Suprapubic skin (tissue), 4 donors: ENCODE data around the gene DXO. TPM values are rescaled to one million over a fixed set of nuclear protein-coding genes. Genes with fewer than 3 reads are reported as not detected.

Experiments
- DNase-seq, 2 donors: peaks; one replicate each; pipeline ENCODE4 v3.0.0-alpha.2; 2019; ENCODE audit warnings: low spot score in 2 of 2
- H3K27ac ChIP-seq: fragments of 200-600 bp; sonication (generic); one replicate; pipeline ENCODE4 v1.5.1; 2019
- H3K27me3 ChIP-seq: fragments of 200-600 bp; sonication (generic); one replicate; pipeline ENCODE4 v1.5.1; 2019
- H3K36me3 ChIP-seq: fragments of 200-600 bp; sonication (generic); one replicate; pipeline ENCODE4 v1.5.1; 2019
- H3K4me1 ChIP-seq: fragments of 200-600 bp; sonication (generic); one replicate; pipeline ENCODE4 v1.5.1; 2019
- H3K4me3 ChIP-seq: fragments of 200-600 bp; sonication (generic); one replicate; pipeline ENCODE4 v1.5.1; 2019; ENCODE audit warnings: mild to moderate bottlenecking
- H3K9me3 ChIP-seq: fragments of 200-600 bp; sonication (generic); one replicate; pipeline ENCODE4 v1.5.1; 2019
- CTCF ChIP-seq, 2 donors: fragments of 200-600 bp in 1 of 2; fragments of 450-650 bp in 1 of 2; sonication (generic) in 1 of 2; IDR thresholded peaks; one replicate each; pipeline ENCODE4 v1.5.1; 2016 to 2019; ENCODE audit warnings: antibody characterized with exemption in 2 of 2, mild to moderate bottlenecking in 1 of 2, moderate library complexity in 1 of 2
- EP300 ChIP-seq: sonication (generic); formaldehyde crosslinking; IDR thresholded peaks from one replicate; pipeline ENCODE4 v1.6.1; 2017; ENCODE audit warnings: antibody characterized with exemption
- POLR2A ChIP-seq, 2 donors: fragments of 450-650 bp; IDR thresholded peaks; one replicate each; pipeline ENCODE4 v1.6.1; 2017; ENCODE audit warnings: antibody characterized with exemption in 2 of 2, mild to moderate bottlenecking in 2 of 2, moderate library complexity in 2 of 2
- POLR2AphosphoS5 ChIP-seq, 3 donors: sonication (generic); formaldehyde crosslinking; IDR thresholded peaks; one replicate each; pipeline ENCODE4 v1.6.1; 2017; ENCODE audit warnings: antibody characterized with exemption in 3 of 3
- WGBS: methylation state at CpG from one replicate; pipeline ENCODE4 v1.1.5; 2018; 5-methylcytosine and 5-hydroxymethylcytosine counted together
- total RNA-seq, 4 donors: library from RNA; depleted of rRNA; stranded (reverse); fragments of >200 nt; gene quantifications; one replicate each; pipeline ENCODE4 v1.1.0, GENCODE V29; 2016

Gene DXO
- total RNA-seq, 4 donors from 2014 or later: 13.1 to 25.3 (median 16.4) TPM

GRCh38 chr6:31966997-31967925 is 4.7 kb downstream of the DXO start:
- Histone ChIP-seq H3K9me3 (no peaks in the 10 kb centered on the region), H3K4me3 (no peak overlapping the region), H3K27me3 (no peaks in the 10 kb centered on the region), H3K4me1 (peaks cover 17% of the 10 kb centered on the region), H3K27ac (no peak overlapping the region), H3K36me3 (peaks cover 86% of the 10 kb centered on the region)
- 80% methylated on average over 10 of the region's 10 CpGs for WGBS
- DNase-seq: no peak
- no peak for TF ChIP-seq POLR2AphosphoS5 (IDR thresholded peaks at IDR 0.05)
- TF ChIP-seq EP300: no peak
- TF ChIP-seq CTCF (IDR thresholded peaks at IDR 0.05): no peak
- TF ChIP-seq POLR2A (IDR thresholded peaks at IDR 0.05): no peak

GRCh38 chr6:31966506-31966905 is 5.4 kb downstream of the DXO start:
- Histone ChIP-seq H3K36me3 (peaks cover 94% of the 10 kb centered on the region), H3K4me1 (peaks cover 13% of the 10 kb centered on the region)

GRCh38 chr6:31965700-31966099 is 6.2 kb downstream of the DXO start:
- Histone ChIP-seq H3K36me3 (peaks cover 100% of the 10 kb centered on the region), H3K27me3 (no peaks in the 10 kb centered on the region), H3K4me3 (no peak overlapping the region), H3K4me1 (peaks cover 5% of the 10 kb centered on the region), H3K27ac (no peak overlapping the region), H3K9me3 (no peaks in the 10 kb centered on the region)
- DNase-seq: no peak
- no peak for TF ChIP-seq POLR2A (IDR thresholded peaks at IDR 0.05)
- no peak for TF ChIP-seq EP300
- no peak for TF ChIP-seq POLR2AphosphoS5 (IDR thresholded peaks at IDR 0.05)
- no peak for TF ChIP-seq CTCF (IDR thresholded peaks at IDR 0.05)
- 88% methylated on average over 10 of the region's 13 CpGs for WGBS

More at GRCh38 chr6:31966506-31966905, 5.4 kb downstream of the DXO start:
- Histone ChIP-seq H3K9me3 (no peaks in the 10 kb centered on the region), H3K27me3 (no peaks in the 10 kb centered on the region), H3K4me3 (no peak overlapping the region), H3K27ac (no peak overlapping the region)
- no peak for TF ChIP-seq POLR2AphosphoS5 (IDR thresholded peaks at IDR 0.05)
- TF ChIP-seq POLR2A (IDR thresholded peaks at IDR 0.05): no peak
- TF ChIP-seq EP300: no peak
- WGBS: 75% methylated on average over 2 of the region's 7 CpGs
- no peak for DNase-seq

- no peak for DNase-seq
- H3K27me3 ChIP-seq: no peaks in the 10 kb centered on the region
- H3K27ac ChIP-seq: no peak overlapping the region
- no peak for TF ChIP-seq EP300
- 93% methylated on average over 11 of the region's 19 CpGs for WGBS
- no peaks in the 10 kb centered on the region for H3K9me3 ChIP-seq
- peaks cover 88% of the 10 kb centered on the region for H3K36me3 ChIP-seq
- no peak overlapping the region for H3K4me3 ChIP-seq
- peaks cover 13% of the 10 kb centered on the region for H3K4me1 ChIP-seq
Measured at GRCh38 chr6:31963921-31964320, 8.0 kb downstream of the DXO start.

GRCh38 chr6:31961616-31962015 is 10.3 kb downstream of the DXO start:
- H3K4me1 ChIP-seq: peaks cover 24% of the 10 kb centered on the region
- WGBS: 93% methylated on average over 11 of the region's 12 CpGs
- H3K27ac ChIP-seq: no peak overlapping the region
- H3K9me3 ChIP-seq: no peaks in the 10 kb centered on the region
- no peak for DNase-seq
- H3K36me3 ChIP-seq: peaks cover 69% of the 10 kb centered on the region
- no peak overlapping the region for H3K4me3 ChIP-seq
- no peaks in the 10 kb centered on the region for H3K27me3 ChIP-seq
- TF ChIP-seq POLR2AphosphoS5 (IDR thresholded peaks at IDR 0.05): no peak
- TF ChIP-seq CTCF (IDR thresholded peaks at IDR 0.05): no peak
- TF ChIP-seq POLR2A (IDR thresholded peaks at IDR 0.05): no peak
- no peak for TF ChIP-seq EP300
